IMR-90 (cell line): ENCODE results near the gene CYFIP1. TPM values are rescaled to one million over a fixed set of nuclear protein-coding genes. Genes with fewer than 3 reads are reported as not detected.

Experiments used
- ATAC-seq: fragments of 200-7000 bp; cut with Tn5 transposase; 2 replicates; pipeline ENCODE4 v1.9.1; 2020; ENCODE audit warnings: low read depth, mild to moderate bottlenecking, moderate library complexity
- BruUV-seq: library from RNA; stranded (reverse); fragments of 400-500 nt; replicated peaks from 2 replicates; lab custom pipeline; 2021; lab: Mats Ljungman, UMichigan
- CTCF ChIA-PET: fragments of 300-600 bp; formaldehyde crosslinking; extraction: SDS; loops from one replicate; lab custom pipeline; 2021; ENCODE audit warnings: antibody characterized with exemption; lab: Yijun Ruan, JAX
- POLR2A ChIA-PET: fragments of 300-600 bp; sonication (Branson Sonifier 250); formaldehyde crosslinking; loops from one replicate; lab custom pipeline; 2022; ENCODE audit warnings: antibody characterized with exemption; ENCODE audit not compliant: unreplicated experiment; lab: Charles Lee
- DNase-seq: peaks from one replicate; pipeline ENCODE4 v3.0.0; 2013
- H2AFZ ChIP-seq: replicated peaks from 2 replicates; pipeline ENCODE3; 2013; ENCODE audit warnings: low read length, mild to moderate bottlenecking; ENCODE audit not compliant: poor library complexity
- H2AK5ac ChIP-seq: 2 replicates; pipeline ENCODE4 v1.6.1; 2013; ENCODE audit warnings: low read depth, low read length, inconsistent platforms
- H2AK9ac ChIP-seq: replicated peaks from 2 replicates; pipeline ENCODE3; 2013; ENCODE audit warnings: mild to moderate bottlenecking, low read depth, low read length, moderate library complexity; ENCODE audit not compliant: poor library complexity
- H2BK120ac ChIP-seq: 2 replicates; pipeline ENCODE4 v1.6.1; 2013; ENCODE audit warnings: low read depth, low read length, inconsistent platforms
- H2BK15ac ChIP-seq: 3 replicates; pipeline ENCODE4 v1.6.1; 2013; ENCODE audit warnings: low read depth, low read length, inconsistent platforms
- H2BK20ac ChIP-seq: 2 replicates; pipeline ENCODE4 v1.6.1; 2013; ENCODE audit warnings: low read depth, mild to moderate bottlenecking, inconsistent platforms, low read length, moderate library complexity
- H2BK5ac ChIP-seq: 2 replicates; pipeline ENCODE4 v1.6.1; 2013; ENCODE audit warnings: mild to moderate bottlenecking, low read depth, low read length, inconsistent platforms; ENCODE audit not compliant: poor library complexity, severe bottlenecking
- H3K14ac ChIP-seq: replicated peaks from 2 replicates; pipeline ENCODE4 v1.6.1; 2013; ENCODE audit warnings: low read depth, low read length, inconsistent platforms
- H3K18ac ChIP-seq: 2 replicates; pipeline ENCODE4 v1.6.1; 2013; ENCODE audit warnings: low read depth, low read length, control low read depth
- H3K23ac ChIP-seq: 2 replicates; pipeline ENCODE4 v1.6.1; 2013; ENCODE audit warnings: low read depth, low read length, inconsistent platforms
- H3K27ac ChIP-seq: 2 replicates; pipeline ENCODE4 v1.5.1; 2013; ENCODE audit warnings: mild to moderate bottlenecking, control low read depth, low read length; ENCODE audit not compliant: insufficient read depth
- H3K27me3 ChIP-seq: 2 replicates; pipeline ENCODE4 v1.6.1; 2013; ENCODE audit warnings: low read length; ENCODE audit not compliant: control insufficient read depth, insufficient read depth
- H3K36me3 ChIP-seq: 2 replicates; pipeline ENCODE4 v1.6.1; 2013; ENCODE audit warnings: low read length, mixed read lengths; ENCODE audit not compliant: control insufficient read depth, insufficient read depth
- H3K4ac ChIP-seq: 2 replicates; pipeline ENCODE4 v1.6.1; 2013; ENCODE audit warnings: low read depth, low read length, inconsistent platforms
- H3K4me1 ChIP-seq: 2 replicates; pipeline ENCODE4 v1.6.1; 2013; ENCODE audit warnings: low read length, mixed read lengths; ENCODE audit not compliant: control insufficient read depth, insufficient read depth
- H3K4me2 ChIP-seq: 2 replicates; pipeline ENCODE4 v1.6.1; 2013; ENCODE audit warnings: low read depth, mild to moderate bottlenecking, control low read depth, low read length, moderate library complexity
- H3K4me3 ChIP-seq: 2 replicates; pipeline ENCODE4 v1.5.1; 2013; ENCODE audit warnings: low read depth, mild to moderate bottlenecking, control low read depth, low read length, moderate library complexity; ENCODE audit not compliant: insufficient read depth
- H3K56ac ChIP-seq: 2 replicates; pipeline ENCODE4 v1.6.1; 2013; ENCODE audit warnings: low read length, inconsistent platforms; ENCODE audit not compliant: insufficient read depth; ENCODE audit errors: extremely low read depth
- H3K79me1 ChIP-seq, 2 experiments: 2 replicates each; pipeline ENCODE4 v1.6.1; 2013; ENCODE audit warnings: low read length in 2 of 2, inconsistent platforms in 1 of 2, low read depth in 1 of 2
- H3K9ac ChIP-seq: 2 replicates; pipeline ENCODE4 v1.6.1; 2013; ENCODE audit warnings: low read depth, low read length, control low read depth
- H3K9me1 ChIP-seq: 2 replicates; pipeline ENCODE4 v1.6.1; 2013; ENCODE audit warnings: low read length, inconsistent platforms; ENCODE audit not compliant: insufficient read depth
- H3K9me3 ChIP-seq: 2 replicates; pipeline ENCODE4 v1.6.1; 2013; ENCODE audit warnings: low read length; ENCODE audit not compliant: control insufficient read depth, insufficient read depth
- H4K20me1 ChIP-seq: 2 replicates; pipeline ENCODE4 v1.6.1; 2013; ENCODE audit warnings: low read length, inconsistent platforms; ENCODE audit not compliant: insufficient read depth
- H4K5ac ChIP-seq: 2 replicates; pipeline ENCODE4 v1.6.1; 2013; ENCODE audit warnings: mild to moderate bottlenecking, low read depth, low read length, control low read depth
- H4K8ac ChIP-seq, 2 experiments: 2 replicates each; pipeline ENCODE4 v1.6.1; 2013; ENCODE audit warnings: low read depth in 2 of 2, low read length in 2 of 2, control low read depth in 1 of 2, inconsistent platforms in 1 of 2
- H4K91ac ChIP-seq: 2 replicates; pipeline ENCODE4 v1.6.1; 2013; ENCODE audit warnings: low read depth, low read length, inconsistent platforms; ENCODE audit not compliant: insufficient read depth
- BHLHE40 ChIP-seq: fragments of 150-350 bp; IDR thresholded peaks from 2 replicates; pipeline ENCODE4 v1.6.1; 2016; ENCODE audit warnings: mild to moderate bottlenecking, low read depth, low read length
- CEBPB ChIP-seq: IDR thresholded peaks from 2 replicates; pipeline ENCODE4 v1.6.1; 2012; ENCODE audit warnings: low read depth, low read length, improper control_type of control experiment
- CHD1 ChIP-seq: IDR thresholded peaks from 2 replicates; pipeline ENCODE4 v1.6.1; 2012; ENCODE audit warnings: low read depth, low read length, improper control_type of control experiment
- CTCF ChIP-seq: conservative IDR thresholded peaks from 2 replicates; pipeline ENCODE4 v1.5.1; 2012; ENCODE audit warnings: mild to moderate bottlenecking, low read depth, low read length, improper control_type of control experiment
- ELK1 ChIP-seq: fragments of 150-350 bp; IDR thresholded peaks from 2 replicates; pipeline ENCODE4 v1.6.1; 2016; ENCODE audit warnings: low read depth, mild to moderate bottlenecking, low read length, moderate library complexity, borderline replicate concordance
- FOS ChIP-seq: fragments of 150-350 bp; IDR thresholded peaks from 2 replicates; pipeline ENCODE4 v1.6.1; 2016; ENCODE audit warnings: low read depth, low read length
- MAFK ChIP-seq: IDR thresholded peaks from 2 replicates; pipeline ENCODE4 v1.6.1; 2012; ENCODE audit warnings: low read depth, low read length, improper control_type of control experiment
- MAZ ChIP-seq: IDR thresholded peaks from 2 replicates; pipeline ENCODE4 v1.6.1; 2012; ENCODE audit warnings: low read depth, mild to moderate bottlenecking, low read length, improper control_type of control experiment, moderate library complexity, borderline replicate concordance
- MXI1 ChIP-seq: IDR thresholded peaks from 2 replicates; pipeline ENCODE4 v1.6.1; 2012; ENCODE audit warnings: low read depth, mild to moderate bottlenecking, low read length, moderate library complexity, borderline replicate concordance
- POLR2A ChIP-seq: IDR thresholded peaks from 2 replicates; pipeline ENCODE4 v1.6.1; 2012; ENCODE audit warnings: mild to moderate bottlenecking, low read depth, low read length
- RAD21 ChIP-seq: IDR thresholded peaks from 2 replicates; pipeline ENCODE4 v1.6.1; 2012; ENCODE audit warnings: low read length, improper control_type of control experiment
- RCOR1 ChIP-seq: IDR thresholded peaks from 2 replicates; pipeline ENCODE4 v1.6.1; 2012; ENCODE audit warnings: mild to moderate bottlenecking, low read length, improper control_type of control experiment; ENCODE audit not compliant: insufficient replicate concordance
- RFX5 ChIP-seq: IDR thresholded peaks from 2 replicates; pipeline ENCODE4 v1.8.0; 2012; ENCODE audit warnings: low read depth, mild to moderate bottlenecking, low read length, moderate library complexity
- SMC3 ChIP-seq: fragments of 150-350 bp; IDR thresholded peaks from 2 replicates; pipeline ENCODE4 v1.6.1; 2016; ENCODE audit warnings: low read depth, mild to moderate bottlenecking, antibody characterized with exemption, low read length, moderate library complexity
- USF2 ChIP-seq: fragments of 150-350 bp; IDR thresholded peaks from 2 replicates; pipeline ENCODE4 v1.6.1; 2017; ENCODE audit warnings: mild to moderate bottlenecking, antibody characterized with exemption, low read length, low read depth
- WGBS, 2 experiments: methylation state at CpG; one replicate each; pipeline versions ENCODE4 v1.1.5 to v1.1.7; 2013; ENCODE audit warnings: missing lambda C conversion rate in 2 of 2; ENCODE audit not compliant: insufficient read length in 1 of 2; ENCODE audit errors: extremely low coverage in 2 of 2; 5-methylcytosine and 5-hydroxymethylcytosine counted together
- dilution Hi-C: fragments of 300-500 bp; cut with HindIII; formaldehyde crosslinking; loops from one replicate; pipeline ENCODE4 v1.14.3; 2018; ENCODE audit warnings: low sequenced_read_pairs; ENCODE audit not compliant: unreplicated experiment
- in situ Hi-C: fragments of 300-500 bp; cut with MboI; formaldehyde crosslinking; loops from 3 replicates; pipeline ENCODE4 v1.14.3; 2019; ENCODE audit warnings: low sequenced_read_pairs, inconsistent platforms, mixed read lengths
- intact Hi-C: fragments of 100-400 bp; cut with micrococcal nuclease; formaldehyde crosslinking; loops from 2 replicates; pipeline ENCODE4 v1.10.0; 2022
- polyA plus RNA-seq, 3 experiments: library from polyadenylated mRNA; depleted of rRNA; stranded (reverse); fragments of >200 nt; gene quantifications; 2 replicates each; pipeline ENCODE4 v1.2.3, GENCODE V29; 2012; ENCODE audit warnings: low replicate concordance in 1 of 3
- total RNA-seq: library from RNA; depleted of rRNA; stranded (reverse); fragments of >200 nt; gene quantifications from 2 replicates; pipeline ENCODE4 v1.2.3, GENCODE V29; 2012

Gene CYFIP1
- total and polyA plus RNA-seq, 2 of the 4 experiments (the other 2 are of a cell fraction), result 58.4 to 163 TPM

- H3K27me3 ChIP-seq, result no peaks in the 10 kb centered on the region
- BruUV-seq, result no TSS peak
- H3K18ac ChIP-seq, result no peak overlapping the region
- H3K9me3 ChIP-seq, result no peaks in the 10 kb centered on the region
- ChIA-PET CTCF (no interaction called here), POLR2A (no interaction called here)
- H3K4me3 ChIP-seq, result no peak overlapping the region
- H3K14ac ChIP-seq, result no peak overlapping the region
- no peak overlapping the region for H2BK15ac ChIP-seq
- H3K27ac ChIP-seq, result no peak overlapping the region
- no peaks in the 10 kb centered on the region for H4K20me1 ChIP-seq
- no peak overlapping the region for H2BK20ac ChIP-seq
- H3K79me1 ChIP-seq, result peaks cover 0 to 28% of the 10 kb centered on the region in 2 experiments; a peak in 3 of 4 replicates
- no peaks in the 10 kb centered on the region for H3K4me1 ChIP-seq
- H3K23ac ChIP-seq, result no peak overlapping the region
- WGBS, 2 experiments, result 94% methylated on average over 17 of the region's 36 CpGs; no CpG with 5 or more reads in 1 of the 2 experiments
- no peak overlapping the region for H2BK5ac ChIP-seq
- DNase-seq (no peak), ATAC-seq (no peak)
- no peak overlapping the region for H3K56ac ChIP-seq
- no peak overlapping the region for H3K4ac ChIP-seq
- H2AK5ac ChIP-seq, result no peak overlapping the region
- in situ Hi-C loops (no loop called here), intact Hi-C loops (loop anchor here (5.0 kb wide), 1 partner anchor 111 kb away; no protein-coding TSS in a partner anchor), dilution Hi-C loops (no loop called here)
- peak overlapping the region; percentile 29 for H2AFZ ChIP-seq
- H4K5ac ChIP-seq, result no peak overlapping the region
- H3K9ac ChIP-seq, result no peak overlapping the region
- no peak overlapping the region for H4K8ac ChIP-seq
- H3K36me3 ChIP-seq, result peaks cover 52% of the 10 kb centered on the region
- H2AK9ac ChIP-seq, result no peak overlapping the region
- no peak overlapping the region for H2BK120ac ChIP-seq
- H3K9me1 ChIP-seq, result peaks cover 8% of the 10 kb centered on the region
- no peak overlapping the region for H4K91ac ChIP-seq
- H3K4me2 ChIP-seq, result no peak overlapping the region
- TF ChIP-seq MAFK (no peak), BHLHE40 (no peak), SMC3 (no peak), MAZ (no peak), POLR2A (no peak), CHD1 (no peak), RFX5 (no peak), USF2 (no peak), RAD21 (no peak), CTCF (no peak), CEBPB (no peak), RCOR1 (no peak), ELK1 (no peak), MXI1 (no peak), FOS (no peak)
These were observed 63.4 kb downstream of the CYFIP1 start for GRCh38 chr15:22916606-22917350.
